ENCODE results near the gene COP1.

GRCh38 chr1:176149939-176150807, 56.9 kb downstream of the COP1 start:
- TF ChIP-seq POLR2A (IDR thresholded peaks at IDR 0.05) (no peak), CTCF (IDR thresholded peaks at IDR 0.05) (no peak)

Measured in vagina (tissue), 2 donors.